BLaER1 treated with 17β-estradiol and CSF1 and Interleukin-3, amounts not matched to agents 10 nM and 100 nM (cell line): ENCODE data around the gene APP.

ENCODE experiments used
- H3K27ac ChIP-seq, 11 experiments: shearing (Covaris generic); formaldehyde crosslinking; 2 replicates each; pipeline ENCODE4 v1.8.1; 2022
- H3K27me3 ChIP-seq, 11 experiments: shearing (Covaris generic); formaldehyde crosslinking; 2 replicates each; pipeline ENCODE4 v1.8.1; 2022
- H3K36me3 ChIP-seq, 11 experiments: shearing (Covaris generic); formaldehyde crosslinking; 2 replicates each; pipeline ENCODE4 v1.8.1; 2022
- H3K4me1 ChIP-seq, 10 experiments: shearing (Covaris generic); formaldehyde crosslinking; 2 replicates each; pipeline ENCODE4 v1.8.1; 2022
- H3K4me2 ChIP-seq, 11 experiments: shearing (Covaris generic); formaldehyde crosslinking; 2 replicates each; pipeline ENCODE4 v1.8.1; 2022
- H3K4me3 ChIP-seq, 10 experiments: shearing (Covaris generic); formaldehyde crosslinking; 2 replicates each; pipeline ENCODE4 v1.8.1; 2022
- H3K9ac ChIP-seq, 11 experiments: shearing (Covaris generic); formaldehyde crosslinking; 2 replicates each; pipeline ENCODE4 v1.8.1; 2022
- H3K9me3 ChIP-seq, 11 experiments: shearing (Covaris generic); formaldehyde crosslinking; replicated peaks in 1 of 11; 2 replicates each; pipeline ENCODE4 v1.8.1; 2022
- H4K20me1 ChIP-seq, 11 experiments: shearing (Covaris generic); formaldehyde crosslinking; 2 replicates each; pipeline ENCODE4 v1.8.1; 2022
- Cebpa-rat ChIP-seq, 11 experiments: shearing (Covaris generic); IDR thresholded peaks; 2 replicates each; pipeline ENCODE4 v1.8.1; 2022

Gene APP

GRCh38 chr21:26112975-26113374 lies 57.6 kb downstream of the APP start:
- Histone ChIP-seq H4K20me1 (peaks cover 4 to 67% (median 57%) of the 10 kb centered on the region in 11 experiments; a peak in 20 of 22 replicates), H3K27ac (no peak overlapping the region), H3K4me2 (no peak overlapping the region), H3K36me3 (peaks cover 44 to 70% (median 59%) of the 10 kb centered on the region in 11 experiments), H3K9ac (no peak overlapping the region), H3K4me3 (no peak overlapping the region), H3K4me1 (peaks cover 8 to 33% (median 23%) of the 10 kb centered on the region in 10 experiments), H3K27me3 (no peaks in the 10 kb centered on the region), H3K9me3 (peaks cover 5 to 15% (median 12%) of the 10 kb centered on the region in 11 experiments; a peak in 16 of 22 replicates)
- no peak for TF ChIP-seq Cebpa-rat (IDR thresholded peaks at IDR 0.05)

- H3K9ac ChIP-seq: no peak overlapping the region
- TF ChIP-seq Cebpa-rat (IDR thresholded peaks at IDR 0.05): no peak
- peaks cover 5 to 15% (median 12%) of the 10 kb centered on the region in 11 experiments; a peak in 16 of 22 replicates for H3K9me3 ChIP-seq
- H3K27ac ChIP-seq: no peak overlapping the region
- H3K4me2 ChIP-seq: no peak overlapping the region
- peaks cover under 1 to 33% (median 25%) of the 10 kb centered on the region in 10 experiments; a peak in 18 of 20 replicates for H3K4me1 ChIP-seq
- H3K27me3 ChIP-seq: no peaks in the 10 kb centered on the region
- peaks cover 51 to 77% (median 66%) of the 10 kb centered on the region in 11 experiments for H3K36me3 ChIP-seq
- no peak overlapping the region for H3K4me3 ChIP-seq
- H4K20me1 ChIP-seq: peaks cover 4 to 67% (median 55%) of the 10 kb centered on the region in 11 experiments; a peak in 19 of 22 replicates
Measured at GRCh38 chr21:26112127-26112742, 58.3 kb downstream of the APP start.

GRCh38 chr21:26110715-26111114 lies 59.9 kb downstream of the APP start:
- Histone ChIP-seq H3K9ac (no peak overlapping the region), H3K9me3 (peaks cover 5 to 28% (median 18%) of the 10 kb centered on the region in 11 experiments; a peak in 16 of 22 replicates), H3K36me3 (peaks cover 66 to 92% (median 81%) of the 10 kb centered on the region in 11 experiments), H3K27ac (no peak overlapping the region), H3K4me3 (no peak overlapping the region), H3K4me1 (peaks cover 0 to 22% (median 15%) of the 10 kb centered on the region in 10 experiments; a peak in 14 of 20 replicates), H4K20me1 (peaks cover 2 to 57% (median 43%) of the 10 kb centered on the region in 11 experiments; a peak in 18 of 22 replicates), H3K27me3 (no peaks in the 10 kb centered on the region), H3K4me2 (no peak overlapping the region)
- TF ChIP-seq Cebpa-rat (IDR thresholded peaks at IDR 0.05): no peak

DNA sequence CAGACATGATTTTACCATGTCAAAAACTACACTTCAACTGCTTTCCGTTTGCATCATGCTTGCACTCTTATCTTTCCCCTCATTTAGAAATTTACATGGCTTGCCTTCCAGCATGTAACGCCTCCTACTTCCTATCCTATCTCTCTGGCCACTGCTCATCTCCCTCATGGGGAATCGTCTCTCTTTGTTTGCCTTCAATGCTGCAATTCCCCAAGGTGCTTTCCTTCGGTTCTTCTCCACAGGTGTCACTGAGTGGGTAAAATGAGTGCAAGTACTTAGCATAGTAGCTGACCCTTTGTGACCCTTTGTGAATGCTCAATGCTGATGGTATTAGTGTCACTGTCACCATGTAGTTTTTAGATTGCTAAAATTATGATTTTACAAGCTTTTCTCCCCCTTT lies 63.1 kb downstream of the APP start:
- Histone ChIP-seq H3K4me1 (peaks cover 0 to 18% (median 14%) of the 10 kb centered on the region in 10 experiments; a peak in 14 of 20 replicates), H3K27ac (peak overlapping the region in 4 of 11 experiments; percentile 4 to 58 (median 24); a peak in 5 of 22 replicates), H3K36me3 (peaks cover 82 to 100% (median 93%) of the 10 kb centered on the region in 11 experiments), H4K20me1 (peaks cover 0 to 48% (median 21%) of the 10 kb centered on the region in 11 experiments; a peak in 13 of 22 replicates), H3K4me2 (peak overlapping the region in 7 of 11 experiments; percentile 3 to 67 (median 58); a peak in 12 of 22 replicates), H3K9ac (0 out of 22 replicates have a peak overlapping the region, but pooled peaks of 2 of the 11 experiments have one; percentile 15 to 25), H3K27me3 (no peaks in the 10 kb centered on the region), H3K4me3 (no peak overlapping the region), H3K9me3 (peaks cover 10 to 58% (median 43%) of the 10 kb centered on the region in 11 experiments; a peak in 21 of 22 replicates)
- no peak for TF ChIP-seq Cebpa-rat (IDR thresholded peaks at IDR 0.05)

DNA sequence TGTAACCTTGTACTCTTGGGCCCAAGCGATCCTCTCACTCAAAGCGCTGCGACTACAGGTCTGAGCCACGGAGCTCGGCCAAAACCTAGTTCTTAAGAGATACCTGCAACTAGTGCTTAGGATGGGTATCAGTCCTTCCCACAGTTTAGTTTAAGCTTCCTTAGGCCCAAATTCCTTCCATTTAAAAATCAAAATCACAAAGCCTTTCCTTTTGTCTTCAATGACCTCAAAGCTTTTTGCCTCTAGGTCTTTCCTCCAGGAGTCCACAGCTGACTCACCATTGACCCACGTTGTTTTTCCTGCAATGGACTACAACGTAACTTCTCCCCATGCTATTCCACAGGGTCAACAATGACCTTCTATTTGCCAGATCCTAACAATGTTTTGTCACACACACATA lies 64.0 kb downstream of the APP start:
- Histone ChIP-seq H3K36me3 (peaks cover 74 to 94% (median 86%) of the 10 kb centered on the region in 11 experiments), H3K9me3 (peaks cover 10 to 59% (median 44%) of the 10 kb centered on the region in 11 experiments; a peak in 21 of 22 replicates), H4K20me1 (peaks cover 0 to 40% (median 13%) of the 10 kb centered on the region in 11 experiments; a peak in 11 of 22 replicates), H3K4me3 (no peak overlapping the region), H3K9ac (no peak overlapping the region), H3K4me2 (peak overlapping the region in 2 of 11 experiments; percentile 39 to 58; a peak in 1 of 22 replicates), H3K27me3 (no peaks in the 10 kb centered on the region), H3K27ac (peak overlapping the region in 1 of 11 experiments; percentile 58; a peak in 1 of 22 replicates), H3K4me1 (peaks cover 0 to 18% (median 14%) of the 10 kb centered on the region in 10 experiments; a peak in 14 of 20 replicates)
- no peak for TF ChIP-seq Cebpa-rat (IDR thresholded peaks at IDR 0.05)

GRCh38 chr21:26105819-26106218 lies 64.8 kb downstream of the APP start:
- Histone ChIP-seq H3K9me3 (peaks cover 10 to 59% (median 44%) of the 10 kb centered on the region in 11 experiments; a peak in 21 of 22 replicates), H3K4me3 (no peak overlapping the region), H3K4me1 (peaks cover 0 to 18% (median 14%) of the 10 kb centered on the region in 10 experiments; a peak in 14 of 20 replicates), H4K20me1 (peaks cover 0 to 46% (median 20%) of the 10 kb centered on the region in 11 experiments; a peak in 13 of 22 replicates), H3K4me2 (no peak overlapping the region), H3K27me3 (no peaks in the 10 kb centered on the region), H3K9ac (no peak overlapping the region), H3K27ac (no peak overlapping the region), H3K36me3 (peaks cover 66 to 90% (median 80%) of the 10 kb centered on the region in 11 experiments)
- TF ChIP-seq Cebpa-rat (IDR thresholded peaks at IDR 0.05): no peak

DNA sequence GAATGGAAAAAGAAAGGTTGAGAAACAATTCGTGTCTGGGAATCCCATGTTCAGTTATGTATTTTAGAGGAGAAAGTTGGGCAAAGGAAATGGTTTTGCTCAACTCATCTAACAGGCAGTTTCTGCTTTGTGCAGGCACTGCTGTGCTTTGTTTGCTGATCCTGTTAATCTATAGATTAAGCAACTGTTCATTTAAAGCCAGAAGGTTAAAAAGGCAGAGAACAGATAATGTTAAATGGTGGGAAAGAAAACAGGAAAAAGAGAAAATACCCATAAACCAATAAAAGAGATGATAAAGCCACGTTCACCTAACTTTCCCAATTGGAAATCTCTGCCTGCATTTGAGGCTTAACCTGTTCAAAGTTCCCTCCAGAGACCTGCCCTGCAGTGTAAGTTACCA lies 70.0 kb downstream of the APP start:
- H3K27ac ChIP-seq: no peak overlapping the region

DNA sequence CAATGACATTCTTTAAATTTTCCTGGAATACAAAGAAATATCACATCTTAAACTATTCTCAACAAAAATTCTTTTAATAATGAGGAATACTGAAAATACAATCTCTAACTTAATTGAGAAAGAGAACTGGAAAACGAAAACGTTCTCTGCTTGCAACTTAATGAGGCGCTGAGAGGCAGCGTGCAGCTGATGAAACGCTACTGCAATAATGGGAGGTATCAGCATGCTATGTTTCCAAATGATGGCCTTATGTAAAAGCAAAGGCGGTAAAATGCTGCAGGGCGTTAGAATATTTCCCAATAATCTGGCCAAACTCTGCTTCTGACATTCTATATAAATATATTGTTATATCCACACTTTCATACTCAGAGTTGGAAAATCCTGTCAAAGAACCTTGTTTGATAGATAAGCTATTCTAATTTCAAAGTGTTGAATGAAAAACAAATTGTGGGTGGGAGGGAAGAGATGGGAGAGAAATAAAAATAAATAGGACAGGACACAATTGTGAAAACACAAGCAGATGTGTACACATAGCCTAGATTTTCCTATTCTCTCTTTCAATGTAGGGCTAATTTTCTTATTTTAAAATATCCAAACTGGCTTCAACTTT lies 70.9 kb downstream of the APP start:
- peaks cover 0 to 7% (median 0%) of the 10 kb centered on the region in 10 experiments; a peak in 4 of 20 replicates for H3K4me1 ChIP-seq
- H3K27ac ChIP-seq: no peak overlapping the region
- H3K4me3 ChIP-seq: no peak overlapping the region
- H3K27me3 ChIP-seq: no peaks in the 10 kb centered on the region
- peaks cover 5 to 23% (median 19%) of the 10 kb centered on the region in 11 experiments; a peak in 20 of 22 replicates for H3K9me3 ChIP-seq
- H4K20me1 ChIP-seq: peaks cover 5 to 90% (median 51%) of the 10 kb centered on the region in 11 experiments; a peak in 18 of 22 replicates
- H3K9ac ChIP-seq: no peak overlapping the region
- peaks cover 17 to 62% (median 36%) of the 10 kb centered on the region in 11 experiments for H3K36me3 ChIP-seq
- H3K4me2 ChIP-seq: no peak overlapping the region
- no peak for TF ChIP-seq Cebpa-rat (IDR thresholded peaks at IDR 0.05)

More for the DNA sequence above, 70.0 kb downstream of the APP start:
- no peak for TF ChIP-seq Cebpa-rat (IDR thresholded peaks at IDR 0.05)
- no peak overlapping the region for H3K9ac ChIP-seq
- peaks cover 5 to 85% (median 43%) of the 10 kb centered on the region in 11 experiments; a peak in 16 of 22 replicates for H4K20me1 ChIP-seq
- peaks cover 5 to 32% (median 21%) of the 10 kb centered on the region in 11 experiments; a peak in 20 of 22 replicates for H3K9me3 ChIP-seq
- no peak overlapping the region for H3K4me3 ChIP-seq
- H3K4me2 ChIP-seq: no peak overlapping the region
- no peaks in the 10 kb centered on the region for H3K27me3 ChIP-seq
- H3K4me1 ChIP-seq: no peaks in the 10 kb centered on the region
- peaks cover 21 to 63% (median 40%) of the 10 kb centered on the region in 11 experiments for H3K36me3 ChIP-seq
